GM19035 (cell line): ENCODE data around the gene NGEF.
"Not testable (repeated sequence)": the region's sequence is repeated elsewhere in the genome, so short reads cannot be mapped to it uniquely, and the experiment has no call there.

Experiments used
- ATAC-seq: cut with Tn5 transposase; IDR thresholded peaks from one replicate; pipeline ENCODE4 v1.9.1; 2021; ENCODE audit not compliant: unreplicated experiment

The NGEF gene

GRCh38 chr2:233023007-233023760 is 10.1 kb upstream of the NGEF start:
- no peak for ATAC-seq

GRCh38 chr2:233022561-233022960 is 9.5 kb upstream of the NGEF start:
- no peak for ATAC-seq

- ATAC-seq = no peak
Observed at GRCh38 chr2:233021771-233022170, 8.7 kb upstream of the NGEF start.

- ATAC-seq = no peak
Observed at GRCh38 chr2:233020454-233020853, 7.4 kb upstream of the NGEF start.

GRCh38 chr2:233019610-233020009 is 6.6 kb upstream of the NGEF start:
- ATAC-seq = not testable (repeated sequence)

- no peak for ATAC-seq
Observed at GRCh38 chr2:233017947-233018346, 4.9 kb upstream of the NGEF start.

- no peak for ATAC-seq
Observed at GRCh38 chr2:233015019-233015645, 2.1 kb upstream of the NGEF start.

GRCh38 chr2:233013650-233014049 is 594 bp upstream of the NGEF start:
- ATAC-seq = no peak

- no peak for ATAC-seq
Observed at GRCh38 chr2:233012301-233012971, 620 bp downstream of the NGEF start.

GRCh38 chr2:233011702-233012131 is 1.3 kb downstream of the NGEF start:
- no peak for ATAC-seq

- no peak for ATAC-seq
Observed at GRCh38 chr2:233011268-233011650, 1.8 kb downstream of the NGEF start.

GRCh38 chr2:233010569-233011267 is 2.3 kb downstream of the NGEF start:
- no peak for ATAC-seq

GRCh38 chr2:233009661-233010060 is 3.4 kb downstream of the NGEF start:
- ATAC-seq = no peak

GRCh38 chr2:233007739-233008138 is 5.3 kb downstream of the NGEF start:
- no peak for ATAC-seq

- no peak for ATAC-seq
Observed at GRCh38 chr2:233007270-233007669, 5.8 kb downstream of the NGEF start.

- ATAC-seq = no peak
Observed at GRCh38 chr2:233006648-233007047, 6.4 kb downstream of the NGEF start.

- ATAC-seq = no peak
Observed at GRCh38 chr2:233005096-233005495, 8.0 kb downstream of the NGEF start.

- no peak for ATAC-seq
Observed at GRCh38 chr2:233003658-233004555, 9.1 kb downstream of the NGEF start.

GRCh38 chr2:233002829-233003657 is 10.0 kb downstream of the NGEF start:
- no peak for ATAC-seq
